Measurements from ENCODE around the gene RUNX2. TPM values are rescaled to one million over a fixed set of nuclear protein-coding genes. Genes with fewer than 3 reads are reported as not detected.

Gene RUNX2
- total and polyA plus RNA-seq, 2 of the 8 experiments (the other 6 are each of a cell fraction or from before 2014, with no cell fraction given): 0.26 to 1.2 TPM

- ChIA-PET POLR2A (ENCODE audit: partially characterized antibody) (interaction anchor here (0.7 kb wide), 1 partner anchor 13 kb away, joined by 4 read pairs; no protein-coding TSS in a partner anchor), CTCF (ENCODE audit: partially characterized antibody) (interaction anchor here (0.7 kb wide), 1 partner anchor 117 kb away, joined by 3 read pairs; no protein-coding TSS in a partner anchor)
- Histone ChIP-seq H3K14ac (ENCODE audit: insufficient read length) (no peak overlapping the region), H3K27ac (ENCODE audit: low read depth, low read length) (no peak overlapping the region), H3K79me1 (ENCODE audit: low read depth, low read length) (no peaks in the 10 kb centered on the region), H2BK12ac (ENCODE audit: low read depth, low read length) (no peak overlapping the region), H3K9me3 (ENCODE audit: insufficient read depth in 2 of 2, low read depth in 1 of 2, low read length in 1 of 2) (no peaks in the 10 kb centered on the region), H2BK5ac (ENCODE audit: low read depth, low read length) (no peak overlapping the region), H3K4me2 (ENCODE audit: insufficient read depth in 1 of 2, low read depth in 2 of 2, low read length in 2 of 2) (no peak overlapping the region), H3K56ac (replicated peaks; ENCODE audit: insufficient read length, low read depth, low read length) (no peak overlapping the region), H3K23ac (ENCODE audit: insufficient read length) (no peak overlapping the region), H3K27me3 (replicated peaks in 1 of 4; ENCODE audit: control insufficient read depth in 3 of 4, extremely low read depth in 1 of 4, insufficient read depth in 3 of 4, low read length in 3 of 4) (no peaks in the 10 kb centered on the region), H2BK15ac (ENCODE audit: low read length) (no peak overlapping the region), H3K4ac (replicated peaks; ENCODE audit: insufficient read length, low read depth, low read length) (no peak overlapping the region), H3K4me1 (replicated peaks in 1 of 4; ENCODE audit: control insufficient read depth in 3 of 4, insufficient read depth in 4 of 4, low read length in 3 of 4) (no peaks in the 10 kb centered on the region), H3K9ac (replicated peaks in 1 of 4; ENCODE audit: extremely low read depth in 1 of 4, low read depth in 3 of 4, low read length in 3 of 4) (no peak overlapping the region), H3K36me3 (ENCODE audit: control insufficient read depth in 2 of 4, insufficient read depth in 4 of 4, low read length in 3 of 4) (no peaks in the 10 kb centered on the region), H4K91ac (replicated peaks; ENCODE audit: insufficient read length, low read length) (no peak overlapping the region), H3K79me2 (ENCODE audit: control insufficient read depth in 1 of 2, insufficient read depth in 2 of 2, low read length in 2 of 2) (no peaks in the 10 kb centered on the region), H3K18ac (ENCODE audit: extremely low read depth, low read length) (no peak overlapping the region), H2BK20ac (ENCODE audit: low read length) (no peak overlapping the region), H4K5ac (ENCODE audit: insufficient read length, low read depth, low read length) (no peak overlapping the region), H4K8ac (ENCODE audit: extremely low read depth, insufficient read depth, low read length) (no peak overlapping the region), H4K20me1 (replicated peaks in 1 of 2; ENCODE audit: control insufficient read depth in 1 of 2, insufficient read depth in 2 of 2, low read length in 2 of 2) (no peaks in the 10 kb centered on the region), H3K23me2 (ENCODE audit: low read depth, low read length) (no peaks in the 10 kb centered on the region), H2BK120ac (replicated peaks; ENCODE audit: low read depth, low read length) (no peak overlapping the region), H3K4me3 (ENCODE audit: extremely low read depth in 1 of 4, insufficient read depth in 2 of 4, low read depth in 3 of 4, low read length in 4 of 4) (no peak overlapping the region), H2AFZ (ENCODE audit: low read length) (no peak overlapping the region), H2AK5ac (ENCODE audit: low read depth, low read length) (no peak overlapping the region)
- FAIRE-seq (no peak), DNase-seq (ENCODE audit: low read depth in 1 of 2, low spot score in 2 of 2) (no peak)
- 86% methylated on average over 2 of the region's 2 CpGs; no CpG with 5 or more reads in 1 of the 2 experiments for WGBS, 2 experiments (ENCODE audit: extremely low coverage in 1 of 2, insufficient coverage in 1 of 2, insufficient read length in 1 of 2, insufficient replicate concordance in 2 of 2, low coverage in 1 of 2, low lambda C conversion rate in 2 of 2, missing lambda C conversion rate in 1 of 2)
- TF ChIP-seq SP1 (IDR thresholded peaks at IDR 0.05; ENCODE audit: low read depth, low read length): no peak
- TF ChIP-seq NANOG (IDR thresholded peaks at IDR 0.05; ENCODE audit: insufficient read depth, low read depth, low read length, poor library complexity, severe bottlenecking): no peak
- TF ChIP-seq POLR2AphosphoS5 (IDR thresholded peaks at IDR 0.05; ENCODE audit: low read depth, low read length): no peak
- no peak for TF ChIP-seq MAX (IDR thresholded peaks at IDR 0.05)
- TF ChIP-seq SIX5 (IDR thresholded peaks at IDR 0.05; ENCODE audit: low read depth, low read length): no peak
Measured at GRCh38 chr6:45433533-45434380, 105.6 kb downstream of the RUNX2 start.

All from H1 (cell line).